GM12892 (cell line): ENCODE measurements around the gene CACNG4.

Experiments
- POLR2A ChIP-seq: IDR thresholded peaks from 2 replicates; pipeline ENCODE4 v1.6.1; 2011; ENCODE audit warnings: low read depth, low read length, control low read depth
- POLR2AphosphoS5 ChIP-seq: IDR thresholded peaks from 2 replicates; pipeline ENCODE4 v1.6.1; 2011; ENCODE audit warnings: low read depth, low read length, control low read depth
- TAF1 ChIP-seq: IDR thresholded peaks from 2 replicates; pipeline ENCODE4 v1.6.1; 2011; ENCODE audit warnings: low read depth, mild to moderate bottlenecking, control low read depth, low read length, borderline replicate concordance

DNA sequence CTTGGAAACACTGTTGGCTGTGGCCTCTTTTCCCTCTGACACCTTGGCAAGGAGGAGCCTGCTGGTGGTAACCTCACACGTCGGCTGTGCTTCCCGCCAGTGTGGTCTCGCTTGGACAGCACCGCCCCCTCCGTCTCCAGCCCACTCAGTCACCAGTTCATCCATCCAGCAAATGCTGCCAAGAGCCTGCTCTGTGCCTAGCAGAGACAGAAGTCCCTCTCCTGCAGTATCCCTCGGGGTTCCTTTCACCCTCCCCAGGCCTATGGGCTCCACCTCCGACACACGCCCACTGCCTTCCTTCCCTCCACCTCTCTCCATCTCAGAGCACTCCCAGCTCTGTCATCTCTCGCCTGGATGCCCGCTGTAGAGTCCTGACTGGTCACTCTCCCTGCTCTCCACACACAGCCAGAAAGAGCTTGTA, 12.3 kb downstream of the CACNG4 start:
- TF ChIP-seq POLR2A (no peak), POLR2AphosphoS5 (no peak), TAF1 (no peak)
